NB4 (cell line): ENCODE data around the gene SPPL2A.

Source experiments
- DNase-seq: peaks from one replicate; pipeline ENCODE4 v3.0.0; 2010; ENCODE audit warnings: low read depth
- H3K4me3 ChIP-seq: one replicate; pipeline ENCODE4 v1.5.1; 2011; ENCODE audit warnings: mild to moderate bottlenecking, low read depth, low read length, moderate library complexity
- MYC ChIP-seq: IDR thresholded peaks from 2 replicates; pipeline ENCODE4 v1.6.1; 2011; ENCODE audit warnings: low read depth, low read length
- POLR2A ChIP-seq: IDR thresholded peaks from 2 replicates; pipeline ENCODE4 v1.6.1; 2011; ENCODE audit warnings: mild to moderate bottlenecking; ENCODE audit not compliant: insufficient read length; ENCODE audit errors: extremely low read depth
- TF ChIP-seq, protein P1 (sequence below): IDR thresholded peaks from 2 replicates; pipeline ENCODE4 v1.6.1; 2011; ENCODE audit warnings: low read depth, low read length
- TF ChIP-seq, protein P2 (sequence below): IDR thresholded peaks from one replicate; pipeline ENCODE4 v1.5.1; 2012; ENCODE audit warnings: low read depth, low read length

SPPL2A gene

DNA sequence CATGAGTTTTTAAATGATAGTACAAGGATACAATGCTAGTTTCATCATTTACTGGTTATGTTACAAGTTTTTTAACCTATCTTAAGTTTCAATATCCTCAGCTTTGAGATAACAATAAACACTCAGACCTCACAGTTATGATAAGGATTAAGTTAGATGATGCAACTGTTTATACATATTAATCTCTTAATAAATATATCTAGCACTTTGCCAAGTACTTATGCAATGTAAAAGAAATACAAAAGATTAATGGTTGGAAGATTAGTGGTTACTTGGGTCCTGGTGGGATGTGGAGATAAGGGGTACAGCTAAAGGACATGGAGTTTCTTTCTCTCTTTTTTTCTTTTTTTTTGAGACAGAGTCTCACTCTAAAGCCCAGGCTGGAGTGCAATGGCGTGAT, 12.0 kb downstream of the SPPL2A start:
- DNase-seq = no peak
- no peak overlapping the region for H3K4me3 ChIP-seq
- TF ChIP-seq, protein P1, sequence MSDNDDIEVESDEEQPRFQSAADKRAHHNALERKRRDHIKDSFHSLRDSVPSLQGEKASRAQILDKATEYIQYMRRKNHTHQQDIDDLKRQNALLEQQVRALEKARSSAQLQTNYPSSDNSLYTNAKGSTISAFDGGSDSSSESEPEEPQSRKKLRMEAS = no peak
- no peak for TF ChIP-seq POLR2A
- TF ChIP-seq MYC = no peak
- TF ChIP-seq, protein P2, sequence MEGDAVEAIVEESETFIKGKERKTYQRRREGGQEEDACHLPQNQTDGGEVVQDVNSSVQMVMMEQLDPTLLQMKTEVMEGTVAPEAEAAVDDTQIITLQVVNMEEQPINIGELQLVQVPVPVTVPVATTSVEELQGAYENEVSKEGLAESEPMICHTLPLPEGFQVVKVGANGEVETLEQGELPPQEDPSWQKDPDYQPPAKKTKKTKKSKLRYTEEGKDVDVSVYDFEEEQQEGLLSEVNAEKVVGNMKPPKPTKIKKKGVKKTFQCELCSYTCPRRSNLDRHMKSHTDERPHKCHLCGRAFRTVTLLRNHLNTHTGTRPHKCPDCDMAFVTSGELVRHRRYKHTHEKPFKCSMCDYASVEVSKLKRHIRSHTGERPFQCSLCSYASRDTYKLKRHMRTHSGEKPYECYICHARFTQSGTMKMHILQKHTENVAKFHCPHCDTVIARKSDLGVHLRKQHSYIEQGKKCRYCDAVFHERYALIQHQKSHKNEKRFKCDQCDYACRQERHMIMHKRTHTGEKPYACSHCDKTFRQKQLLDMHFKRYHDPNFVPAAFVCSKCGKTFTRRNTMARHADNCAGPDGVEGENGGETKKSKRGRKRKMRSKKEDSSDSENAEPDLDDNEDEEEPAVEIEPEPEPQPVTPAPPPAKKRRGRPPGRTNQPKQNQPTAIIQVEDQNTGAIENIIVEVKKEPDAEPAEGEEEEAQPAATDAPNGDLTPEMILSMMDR = no peak

DNA sequence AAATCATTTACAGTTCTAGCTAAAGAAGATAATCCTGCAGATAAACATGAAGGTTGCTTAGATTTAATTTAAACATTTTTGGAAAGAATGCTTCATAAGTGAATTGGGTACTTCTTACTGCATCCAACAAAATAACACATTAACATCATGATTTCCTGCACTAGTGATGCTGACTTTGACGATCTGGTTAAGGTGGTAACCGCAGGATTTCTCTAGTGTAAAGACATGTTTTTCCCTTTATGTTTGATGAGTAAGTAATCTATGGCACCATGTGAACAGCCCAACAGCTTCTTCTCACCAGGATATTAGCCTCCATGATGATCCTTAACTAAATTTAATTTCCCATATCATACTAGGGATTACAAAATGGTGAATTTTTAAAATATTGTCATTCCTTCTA, 14.1 kb downstream of the SPPL2A start:
- no peak for DNase-seq
- TF ChIP-seq MYC (no peak), POLR2A (no peak)
- TF ChIP-seq, protein P1 = no peak
- TF ChIP-seq, protein P2 = no peak
- H3K4me3 ChIP-seq = no peak overlapping the region

DNA sequence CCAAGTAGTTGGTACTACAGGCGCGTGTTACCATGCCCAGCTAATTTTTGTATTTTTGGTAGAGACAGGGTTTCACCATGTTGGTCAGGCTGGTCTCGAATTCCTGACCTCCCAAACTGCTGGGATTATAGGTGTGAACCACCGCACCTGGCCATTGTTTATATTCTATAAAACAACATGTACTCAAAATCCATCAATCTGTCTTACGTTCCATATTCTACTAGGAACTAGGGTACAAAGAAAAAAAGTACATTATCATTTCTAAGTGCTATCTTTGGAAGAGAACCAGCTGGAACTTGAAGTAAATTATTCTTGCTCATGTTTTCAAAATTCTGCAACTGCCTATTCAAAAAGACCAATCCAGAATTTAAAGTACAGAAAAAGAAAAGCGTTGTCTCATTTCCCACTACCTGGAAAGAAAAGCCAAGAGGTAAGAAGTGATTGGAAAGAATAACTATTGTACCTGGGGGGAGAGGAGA, 15.2 kb downstream of the SPPL2A start:
- TF ChIP-seq, protein P2 = no peak
- TF ChIP-seq MYC (no peak), POLR2A (no peak)
- TF ChIP-seq, protein P1 = no peak
- no peak for DNase-seq
- no peak overlapping the region for H3K4me3 ChIP-seq

DNA sequence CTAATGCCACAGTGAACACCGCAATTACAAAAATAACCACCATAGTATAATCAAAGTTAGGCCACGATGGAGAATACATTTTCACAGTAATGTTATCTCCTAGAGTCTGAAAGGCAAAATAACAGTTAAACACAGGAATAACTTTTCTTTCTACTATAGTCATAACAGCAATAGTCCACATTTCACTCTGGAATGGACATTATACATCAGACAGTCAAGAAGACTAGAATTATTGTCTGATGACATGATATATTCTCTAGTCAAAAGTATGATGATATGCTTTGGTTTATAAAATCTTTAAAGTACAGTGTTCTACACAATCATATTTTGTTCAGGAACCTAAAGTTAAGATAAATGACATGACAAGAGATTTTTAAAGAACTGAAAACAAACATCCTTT, 18.0 kb downstream of the SPPL2A start:
- DNase-seq = no peak
- TF ChIP-seq MYC (no peak), POLR2A (no peak)
- TF ChIP-seq, protein P1 = no peak
- TF ChIP-seq, protein P2 = no peak
- no peak overlapping the region for H3K4me3 ChIP-seq

DNA sequence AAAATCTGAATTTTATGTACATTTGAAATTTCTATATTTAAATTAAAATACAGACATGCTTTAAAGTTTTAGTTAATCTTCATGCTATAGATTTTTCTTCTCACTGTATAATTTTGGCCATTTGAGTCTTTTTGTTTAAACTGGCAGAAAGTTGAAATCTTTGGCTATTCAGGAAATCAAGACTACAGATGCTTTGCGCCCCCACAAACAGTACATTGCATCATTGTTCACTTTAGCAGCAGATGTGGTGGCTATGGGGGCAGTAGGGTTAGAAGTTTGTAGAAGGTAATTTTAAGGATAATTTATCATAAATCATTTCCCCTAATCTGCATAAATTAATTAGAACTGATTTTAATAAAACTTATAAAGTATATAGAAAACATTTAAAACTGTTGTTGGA, 20.9 kb downstream of the SPPL2A start:
- DNase-seq = peak; percentile 50
- H3K4me3 ChIP-seq = no peak overlapping the region
- TF ChIP-seq POLR2A (no peak), MYC (no peak)
- TF ChIP-seq, protein P2 = no peak
- TF ChIP-seq, protein P1 = no peak

DNA sequence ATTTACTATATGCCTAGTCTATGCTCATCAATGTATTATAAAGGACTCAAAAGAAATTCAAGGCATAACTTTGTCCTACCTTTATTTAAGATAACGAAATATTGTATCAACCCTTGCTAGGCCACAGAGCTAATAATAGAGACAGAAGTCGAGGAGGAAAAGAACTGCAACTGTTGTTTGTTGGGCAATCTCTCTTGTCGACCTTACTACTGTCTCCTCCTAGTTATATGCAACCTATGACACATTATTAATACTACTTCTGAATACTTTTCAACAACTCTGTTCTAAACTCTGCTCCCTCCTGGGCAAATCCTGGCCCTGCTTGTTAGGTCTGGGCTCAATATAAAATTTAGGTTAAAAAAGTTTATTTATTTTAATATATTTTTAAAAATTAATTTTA, 24.6 kb downstream of the SPPL2A start:
- DNase-seq = peak; percentile 32
- H3K4me3 ChIP-seq = no peak overlapping the region
- TF ChIP-seq, protein P1 = no peak
- no peak for TF ChIP-seq MYC
